HEK293 (cell line): ENCODE measurements around the gene GTPBP3.

Experiments used
- ATF2 ChIP-seq: fragments of 450-650 bp; formaldehyde crosslinking; IDR thresholded peaks from 2 replicates; pipeline ENCODE4 v1.5.1; 2016; ENCODE audit warnings: missing biosample characterization, missing genetic modification characterization, low read depth
- BCL11B ChIP-seq: fragments of 450-650 bp; formaldehyde crosslinking; IDR thresholded peaks from 2 replicates; pipeline ENCODE4 v1.5.1; 2016; ENCODE audit warnings: low read depth, missing biosample characterization, missing genetic modification characterization
- CTCF ChIP-seq: fragments of 450-650 bp; formaldehyde crosslinking; IDR thresholded peaks from 2 replicates; pipeline ENCODE4 v1.5.1; 2016; ENCODE audit warnings: missing biosample characterization, missing genetic modification characterization
- HOXC10 ChIP-seq: sonication (generic); formaldehyde crosslinking; IDR thresholded peaks from 2 replicates; pipeline ENCODE4 v1.8.1; 2023; ENCODE audit warnings: mild to moderate bottlenecking, missing genetic modification reagents
- MZF1 ChIP-seq: fragments of 450-650 bp; formaldehyde crosslinking; IDR thresholded peaks from 2 replicates; pipeline ENCODE4 v1.5.1; 2017; ENCODE audit warnings: missing biosample characterization, missing genetic modification characterization, borderline replicate concordance
- SALL2 ChIP-seq: fragments of 450-650 bp; formaldehyde crosslinking; IDR thresholded peaks from 2 replicates; pipeline ENCODE4 v1.5.0; 2017; ENCODE audit warnings: missing biosample characterization, mild to moderate bottlenecking, missing genetic modification characterization, borderline replicate concordance
- ZFP37 ChIP-seq: fragments of 450-650 bp; formaldehyde crosslinking; IDR thresholded peaks from 2 replicates; pipeline ENCODE4 v1.5.1; 2016; ENCODE audit warnings: missing biosample characterization, missing genetic modification characterization
- ZFP69B ChIP-seq: fragments of 450-650 bp; formaldehyde crosslinking; IDR thresholded peaks from 2 replicates; pipeline ENCODE4 v1.5.1; 2016; ENCODE audit warnings: missing biosample characterization, missing genetic modification characterization
- ZNF341 ChIP-seq: fragments of 450-650 bp; formaldehyde crosslinking; IDR thresholded peaks from 2 replicates; pipeline ENCODE4; 2016; ENCODE audit warnings: low read depth, missing biosample characterization, missing genetic modification characterization
- TF ChIP-seq, protein P1 (sequence below): fragments of 450-650 bp; formaldehyde crosslinking; IDR thresholded peaks from 2 replicates; pipeline ENCODE4 v1.5.1; 2016; ENCODE audit warnings: missing biosample characterization, missing genetic modification characterization
- TF ChIP-seq, protein P2 (sequence below): fragments of 450-650 bp; IDR thresholded peaks from 2 replicates; pipeline ENCODE4 v1.5.1; 2018; ENCODE audit warnings: missing biosample characterization, mild to moderate bottlenecking, missing genetic modification characterization

- no peak for TF ChIP-seq CTCF (tag by site-specific recombination)
- TF ChIP-seq, protein P1, sequence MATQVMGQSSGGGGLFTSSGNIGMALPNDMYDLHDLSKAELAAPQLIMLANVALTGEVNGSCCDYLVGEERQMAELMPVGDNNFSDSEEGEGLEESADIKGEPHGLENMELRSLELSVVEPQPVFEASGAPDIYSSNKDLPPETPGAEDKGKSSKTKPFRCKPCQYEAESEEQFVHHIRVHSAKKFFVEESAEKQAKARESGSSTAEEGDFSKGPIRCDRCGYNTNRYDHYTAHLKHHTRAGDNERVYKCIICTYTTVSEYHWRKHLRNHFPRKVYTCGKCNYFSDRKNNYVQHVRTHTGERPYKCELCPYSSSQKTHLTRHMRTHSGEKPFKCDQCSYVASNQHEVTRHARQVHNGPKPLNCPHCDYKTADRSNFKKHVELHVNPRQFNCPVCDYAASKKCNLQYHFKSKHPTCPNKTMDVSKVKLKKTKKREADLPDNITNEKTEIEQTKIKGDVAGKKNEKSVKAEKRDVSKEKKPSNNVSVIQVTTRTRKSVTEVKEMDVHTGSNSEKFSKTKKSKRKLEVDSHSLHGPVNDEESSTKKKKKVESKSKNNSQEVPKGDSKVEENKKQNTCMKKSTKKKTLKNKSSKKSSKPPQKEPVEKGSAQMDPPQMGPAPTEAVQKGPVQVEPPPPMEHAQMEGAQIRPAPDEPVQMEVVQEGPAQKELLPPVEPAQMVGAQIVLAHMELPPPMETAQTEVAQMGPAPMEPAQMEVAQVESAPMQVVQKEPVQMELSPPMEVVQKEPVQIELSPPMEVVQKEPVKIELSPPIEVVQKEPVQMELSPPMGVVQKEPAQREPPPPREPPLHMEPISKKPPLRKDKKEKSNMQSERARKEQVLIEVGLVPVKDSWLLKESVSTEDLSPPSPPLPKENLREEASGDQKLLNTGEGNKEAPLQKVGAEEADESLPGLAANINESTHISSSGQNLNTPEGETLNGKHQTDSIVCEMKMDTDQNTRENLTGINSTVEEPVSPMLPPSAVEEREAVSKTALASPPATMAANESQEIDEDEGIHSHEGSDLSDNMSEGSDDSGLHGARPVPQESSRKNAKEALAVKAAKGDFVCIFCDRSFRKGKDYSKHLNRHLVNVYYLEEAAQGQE (tag by site-specific recombination): no peak
- TF ChIP-seq ZFP37 (tag by site-specific recombination): no peak
- no peak for TF ChIP-seq ZNF341 (tag by site-specific recombination)
- TF ChIP-seq SALL2 (tag by site-specific recombination): no peak
- TF ChIP-seq, protein P2, sequence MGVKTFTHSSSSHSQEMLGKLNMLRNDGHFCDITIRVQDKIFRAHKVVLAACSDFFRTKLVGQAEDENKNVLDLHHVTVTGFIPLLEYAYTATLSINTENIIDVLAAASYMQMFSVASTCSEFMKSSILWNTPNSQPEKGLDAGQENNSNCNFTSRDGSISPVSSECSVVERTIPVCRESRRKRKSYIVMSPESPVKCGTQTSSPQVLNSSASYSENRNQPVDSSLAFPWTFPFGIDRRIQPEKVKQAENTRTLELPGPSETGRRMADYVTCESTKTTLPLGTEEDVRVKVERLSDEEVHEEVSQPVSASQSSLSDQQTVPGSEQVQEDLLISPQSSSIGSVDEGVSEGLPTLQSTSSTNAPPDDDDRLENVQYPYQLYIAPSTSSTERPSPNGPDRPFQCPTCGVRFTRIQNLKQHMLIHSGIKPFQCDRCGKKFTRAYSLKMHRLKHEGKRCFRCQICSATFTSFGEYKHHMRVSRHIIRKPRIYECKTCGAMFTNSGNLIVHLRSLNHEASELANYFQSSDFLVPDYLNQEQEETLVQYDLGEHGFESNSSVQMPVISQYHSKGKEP (tag by site-specific recombination): no peak
- TF ChIP-seq HOXC10 (CRISPR knock-in tag): no peak
- TF ChIP-seq MZF1: no peak
- no peak for TF ChIP-seq BCL11B
- no peak for TF ChIP-seq ATF2 (tag by site-specific recombination)
- no peak for TF ChIP-seq ZFP69B (tag by site-specific recombination)
Observed at GRCh38 chr19:17293605-17294004, 43.7 kb upstream of the GTPBP3 start.
